ENCODE results near the gene KCNAB1. TPM values are rescaled to one million over a fixed set of nuclear protein-coding genes. Genes with fewer than 3 reads are reported as not detected.

Gene KCNAB1
- total and polyA plus RNA-seq, 4 donors = 0.76 to 2.8 (median 1.0) TPM

- Histone ChIP-seq H3K27me3 (ENCODE audit: control insufficient read depth in 4 of 4, insufficient read depth in 4 of 4, low read length in 3 of 4) (no peaks in the 10 kb centered on the region), H3K4me3 (ENCODE audit: low read depth in 1 of 3, low read length in 3 of 3) (no peak overlapping the region), H3K9me3 (ENCODE audit: control insufficient read depth in 4 of 4, low read length in 3 of 4) (no peaks in the 10 kb centered on the region), H3K36me3 (ENCODE audit: control insufficient read depth in 4 of 4, insufficient read depth in 3 of 4, low read depth in 1 of 4, low read length in 3 of 4) (no peaks in the 10 kb centered on the region), H3K27ac (ENCODE audit: low read depth in 1 of 2, low read length in 2 of 2) (no peak overlapping the region), H3K9ac (ENCODE audit: low read depth in 1 of 2, low read length in 2 of 2) (no peak overlapping the region), H3K4me1 (ENCODE audit: control insufficient read depth in 4 of 4, insufficient read depth in 4 of 4, low read length in 3 of 4) (no peaks in the 10 kb centered on the region)
- no peak for TF ChIP-seq JUND (IDR thresholded peaks at IDR 0.05)
- no peak for TF ChIP-seq FOXA1 (IDR thresholded peaks at IDR 0.05)
- no peak for TF ChIP-seq HNF4G (IDR thresholded peaks at IDR 0.05)
- TF ChIP-seq REST (IDR thresholded peaks at IDR 0.05) = no peak
- no peak for TF ChIP-seq FOXA2 (IDR thresholded peaks at IDR 0.05)
- no peak for TF ChIP-seq CTCF (IDR thresholded peaks at IDR 0.05; ENCODE audit: low read depth, low read length, missing input control)
- TF ChIP-seq HNF4A (conservative IDR thresholded peaks at IDR 0.05) = no peak
- TF ChIP-seq TAF1 (conservative IDR thresholded peaks at IDR 0.05) = no peak
- TF ChIP-seq ATF3 (IDR thresholded peaks at IDR 0.05) = no peak
- no peak for TF ChIP-seq RAD21 (IDR thresholded peaks at IDR 0.05)
- no peak for TF ChIP-seq MAX (IDR thresholded peaks at IDR 0.05)
- no peak for TF ChIP-seq NR2F2 (IDR thresholded peaks at IDR 0.05)
- TF ChIP-seq RXRA (IDR thresholded peaks at IDR 0.05) = no peak
- no peak for TF ChIP-seq ZBTB33 (IDR thresholded peaks at IDR 0.05)
- 91% methylated on average over 2 of the region's 2 CpGs for WGBS
- no peak for DNase-seq (ENCODE audit: low spot score)
Measured at GRCh38 chr3:156373654-156374053, 253.3 kb downstream of the KCNAB1 start.

GRCh38 chr3:156376199-156376598, 255.8 kb downstream of the KCNAB1 start:
- Histone ChIP-seq H3K9ac (ENCODE audit: low read depth in 1 of 2, low read length in 2 of 2) (no peak overlapping the region), H3K36me3 (ENCODE audit: control insufficient read depth in 4 of 4, insufficient read depth in 3 of 4, low read depth in 1 of 4, low read length in 3 of 4) (no peaks in the 10 kb centered on the region), H3K4me3 (ENCODE audit: low read depth in 1 of 3, low read length in 3 of 3) (no peak overlapping the region), H3K4me1 (ENCODE audit: control insufficient read depth in 4 of 4, insufficient read depth in 4 of 4, low read length in 3 of 4) (no peaks in the 10 kb centered on the region), H3K27ac (ENCODE audit: low read depth in 1 of 2, low read length in 2 of 2) (no peak overlapping the region), H3K27me3 (ENCODE audit: control insufficient read depth in 4 of 4, insufficient read depth in 4 of 4, low read length in 3 of 4) (no peaks in the 10 kb centered on the region), H3K9me3 (ENCODE audit: control insufficient read depth in 4 of 4, low read length in 3 of 4) (no peaks in the 10 kb centered on the region)
- TF ChIP-seq HNF4G (IDR thresholded peaks at IDR 0.05) (no peak), CTCF (IDR thresholded peaks at IDR 0.05; ENCODE audit: low read depth, low read length, missing input control) (no peak), FOXA1 (IDR thresholded peaks at IDR 0.05) (no peak), YY1 (IDR thresholded peaks at IDR 0.05) (no peak)
- no peak for DNase-seq (ENCODE audit: low spot score)

Data from liver (tissue), 9 donors.